ENCODE results near the gene FBN1. TPM values are rescaled to one million over a fixed set of nuclear protein-coding genes. Genes with fewer than 3 reads are reported as not detected.

FBN1 gene
- total RNA-seq, 1 donor from 2014 or later: 0.62 TPM

DNA sequence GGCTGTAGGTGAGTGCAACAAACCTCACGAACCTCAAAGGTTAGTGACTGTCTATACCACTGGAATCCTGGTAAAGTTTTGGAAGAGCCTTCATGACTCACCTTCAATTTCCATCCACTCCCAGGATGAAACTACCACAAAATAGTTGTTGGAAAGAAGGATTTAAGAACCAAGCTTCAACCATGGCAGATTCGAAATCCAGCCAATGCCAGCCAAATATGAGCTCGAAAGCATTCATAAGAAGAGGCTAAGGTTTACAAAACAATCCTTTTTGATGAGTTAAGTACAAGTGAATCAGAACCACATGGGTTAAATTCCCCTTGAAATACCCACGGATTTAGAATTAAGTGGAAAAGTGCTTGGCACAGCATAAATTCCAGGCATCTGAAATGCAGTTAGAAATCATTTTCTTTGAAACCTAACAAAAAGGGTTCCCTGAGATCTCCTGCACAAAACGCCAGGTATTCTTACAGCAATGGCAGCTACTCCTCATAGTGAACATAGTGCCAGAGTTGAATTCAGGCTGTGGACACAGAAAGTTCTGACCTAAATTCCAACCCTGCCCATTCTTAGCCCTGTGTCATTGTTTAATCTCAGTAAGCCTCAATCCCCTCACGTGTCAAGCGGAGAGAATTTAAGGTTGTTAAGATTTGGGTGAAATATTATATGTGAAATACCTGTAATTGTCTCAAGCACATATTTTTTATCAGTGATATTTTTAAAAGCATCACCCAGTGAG lies 89.2 kb downstream of the FBN1 start:
- no peaks in the 10 kb centered on the region for H3K36me3 Mint-ChIP-seq (ENCODE audit: low read depth)
- ChIA-PET POLR2A (no interaction called here), CTCF (no interaction called here)
- ATAC-seq (ENCODE audit: low read depth): no peak
- no peaks in the 10 kb centered on the region for H3K4me1 Mint-ChIP-seq
- no peak overlapping the region for H3K4me3 Mint-ChIP-seq
- DNase-seq: no peak
- TF ChIP-seq, protein P1, sequence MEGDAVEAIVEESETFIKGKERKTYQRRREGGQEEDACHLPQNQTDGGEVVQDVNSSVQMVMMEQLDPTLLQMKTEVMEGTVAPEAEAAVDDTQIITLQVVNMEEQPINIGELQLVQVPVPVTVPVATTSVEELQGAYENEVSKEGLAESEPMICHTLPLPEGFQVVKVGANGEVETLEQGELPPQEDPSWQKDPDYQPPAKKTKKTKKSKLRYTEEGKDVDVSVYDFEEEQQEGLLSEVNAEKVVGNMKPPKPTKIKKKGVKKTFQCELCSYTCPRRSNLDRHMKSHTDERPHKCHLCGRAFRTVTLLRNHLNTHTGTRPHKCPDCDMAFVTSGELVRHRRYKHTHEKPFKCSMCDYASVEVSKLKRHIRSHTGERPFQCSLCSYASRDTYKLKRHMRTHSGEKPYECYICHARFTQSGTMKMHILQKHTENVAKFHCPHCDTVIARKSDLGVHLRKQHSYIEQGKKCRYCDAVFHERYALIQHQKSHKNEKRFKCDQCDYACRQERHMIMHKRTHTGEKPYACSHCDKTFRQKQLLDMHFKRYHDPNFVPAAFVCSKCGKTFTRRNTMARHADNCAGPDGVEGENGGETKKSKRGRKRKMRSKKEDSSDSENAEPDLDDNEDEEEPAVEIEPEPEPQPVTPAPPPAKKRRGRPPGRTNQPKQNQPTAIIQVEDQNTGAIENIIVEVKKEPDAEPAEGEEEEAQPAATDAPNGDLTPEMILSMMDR (IDR thresholded peaks at IDR 0.05): no peak
- intact Hi-C loops (cut with micrococcal nuclease): no loop called here
- H3K9me3 Mint-ChIP-seq: no peaks in the 10 kb centered on the region
- H3K27me3 Mint-ChIP-seq: no peaks in the 10 kb centered on the region
- H3K27ac Mint-ChIP-seq: no peak overlapping the region

DNA sequence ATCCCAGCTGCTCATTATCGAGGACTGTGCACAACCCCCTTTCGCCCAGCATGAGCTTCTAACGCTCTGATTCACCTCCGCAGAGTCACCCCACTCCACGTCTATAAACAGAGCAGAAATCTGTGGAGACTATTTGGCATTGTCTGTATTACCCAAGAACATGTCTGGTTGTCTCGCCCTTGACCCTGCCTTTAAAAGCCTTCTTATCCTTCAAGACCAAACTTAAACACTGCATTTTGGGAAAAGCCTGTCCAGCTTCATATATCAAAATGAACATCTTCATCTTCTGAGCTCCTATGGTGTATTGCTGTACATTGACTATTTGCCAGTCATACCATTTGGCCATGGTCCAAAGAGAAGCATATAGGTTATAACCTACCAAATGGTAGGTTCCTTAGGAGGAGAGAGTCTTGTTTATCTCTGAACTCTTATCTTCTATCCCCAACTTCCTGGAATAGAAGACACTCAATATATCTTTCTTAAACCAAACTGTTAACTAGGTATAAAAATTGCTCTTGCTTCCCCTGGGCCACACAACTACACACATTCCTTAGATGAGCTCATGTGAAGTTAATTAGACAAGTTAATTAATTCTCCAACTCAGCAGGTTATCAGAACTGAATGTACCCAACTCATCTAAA lies 90.1 kb downstream of the FBN1 start:
- H3K9me3 Mint-ChIP-seq: no peaks in the 10 kb centered on the region
- POLR2A ChIA-PET: no interaction called here

DNA sequence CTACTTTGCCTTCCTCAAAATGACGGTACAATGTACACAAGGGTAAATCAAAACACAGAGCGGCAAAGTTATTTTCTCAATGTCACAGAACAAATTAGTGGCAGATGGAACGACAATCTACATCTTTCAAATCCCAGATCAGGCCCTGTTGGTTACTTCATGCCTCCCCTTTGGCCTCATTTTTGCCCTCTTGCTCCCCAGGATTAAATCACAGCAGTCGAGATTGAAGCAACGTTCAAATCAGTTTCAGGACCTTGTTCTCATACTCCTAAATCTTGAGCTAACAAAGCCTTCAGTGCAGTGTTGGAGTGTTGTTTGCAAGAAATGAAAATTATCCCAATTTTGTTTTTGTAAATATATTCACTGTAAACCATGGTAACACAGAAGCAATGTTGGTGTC lies 91.4 kb downstream of the FBN1 start:
- TF ChIP-seq, protein P1 (IDR thresholded peaks at IDR 0.05): no peak
- Mint-ChIP-seq H3K27ac (no peak overlapping the region), H3K4me1 (no peaks in the 10 kb centered on the region), H3K27me3 (no peaks in the 10 kb centered on the region), H3K4me3 (no peak overlapping the region), H3K9me3 (no peaks in the 10 kb centered on the region), H3K36me3 (ENCODE audit: low read depth) (no peaks in the 10 kb centered on the region)
- ChIA-PET CTCF (no interaction called here), POLR2A (no interaction called here)
- ATAC-seq (ENCODE audit: low read depth) (no peak), DNase-seq (no peak)
- intact Hi-C loops (cut with micrococcal nuclease): no loop called here

More for the DNA sequence above, 90.1 kb downstream of the FBN1 start:
- intact Hi-C loops (cut with micrococcal nuclease): no loop called here
- H3K4me1 Mint-ChIP-seq: no peaks in the 10 kb centered on the region
- ATAC-seq (ENCODE audit: low read depth): no peak
- H3K36me3 Mint-ChIP-seq (ENCODE audit: low read depth): no peaks in the 10 kb centered on the region
- CTCF ChIA-PET: no interaction called here
- no peaks in the 10 kb centered on the region for H3K27me3 Mint-ChIP-seq
- TF ChIP-seq, protein P1 (IDR thresholded peaks at IDR 0.05): no peak
- no peak overlapping the region for H3K27ac Mint-ChIP-seq
- no peak overlapping the region for H3K4me3 Mint-ChIP-seq
- no peak for DNase-seq

DNA sequence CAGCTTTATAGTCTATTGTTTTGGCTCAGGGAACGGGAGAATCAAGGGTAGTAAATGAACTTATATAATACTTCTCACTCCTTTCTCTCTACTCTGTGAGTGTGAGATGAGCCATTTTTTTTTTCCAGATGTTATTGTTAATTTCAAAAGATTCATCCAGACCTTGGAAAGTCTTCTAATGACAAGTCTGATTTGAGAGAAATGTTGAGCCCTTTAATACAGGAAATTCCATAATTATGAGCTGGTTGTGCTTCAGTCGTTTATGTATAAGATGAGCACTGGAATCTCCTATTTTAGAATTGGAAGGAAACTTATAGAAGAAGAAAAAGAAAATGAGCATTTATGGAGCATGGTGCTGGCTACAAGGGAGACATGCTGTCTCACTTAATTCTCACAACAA lies 92.0 kb downstream of the FBN1 start:
- Mint-ChIP-seq H3K27me3 (no peaks in the 10 kb centered on the region), H3K36me3 (ENCODE audit: low read depth) (no peaks in the 10 kb centered on the region), H3K9me3 (no peaks in the 10 kb centered on the region), H3K4me1 (no peaks in the 10 kb centered on the region), H3K27ac (no peak overlapping the region), H3K4me3 (no peak overlapping the region)
- intact Hi-C loops (cut with micrococcal nuclease): no loop called here
- TF ChIP-seq, protein P1 (IDR thresholded peaks at IDR 0.05): no peak
- ChIA-PET POLR2A (no interaction called here), CTCF (no interaction called here)
- ATAC-seq (ENCODE audit: low read depth): no peak
- no peak for DNase-seq

DNA sequence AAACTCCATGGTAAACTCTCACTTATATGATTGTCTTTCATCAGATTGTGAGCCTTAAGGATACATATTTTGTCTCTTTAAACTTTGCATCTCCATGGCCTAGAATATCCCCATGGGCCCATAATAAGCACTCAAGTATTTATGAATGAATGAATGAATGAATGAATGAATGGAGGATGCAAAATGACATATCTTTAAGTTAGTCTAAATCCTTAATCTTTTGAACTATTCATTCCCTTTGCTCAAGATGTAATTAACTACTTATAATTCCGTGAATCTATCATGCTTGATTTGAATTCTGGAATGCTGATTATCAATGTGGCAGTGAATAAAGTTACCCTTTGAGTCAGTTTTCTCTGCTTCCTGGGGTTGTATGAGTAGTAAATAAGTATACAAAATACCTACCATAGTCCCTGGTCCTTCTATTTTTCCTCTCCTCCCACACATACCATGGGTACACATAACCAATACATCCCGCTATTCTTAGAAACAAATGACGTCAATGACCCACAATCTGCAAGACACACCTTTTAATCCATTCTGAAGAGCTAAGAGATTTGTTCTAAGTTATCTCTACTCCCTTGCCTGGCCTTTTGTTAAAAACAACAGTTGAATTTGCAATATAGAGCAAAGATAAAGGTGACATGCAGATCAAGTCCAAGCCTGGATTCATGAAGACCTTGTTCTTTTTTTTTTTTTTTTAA lies 94.5 kb downstream of the FBN1 start:
- H3K27me3 Mint-ChIP-seq: no peaks in the 10 kb centered on the region
- TF ChIP-seq, protein P1 (IDR thresholded peaks at IDR 0.05): no peak
- POLR2A ChIA-PET: no interaction called here
- no peak for DNase-seq
- H3K36me3 Mint-ChIP-seq (ENCODE audit: low read depth): no peaks in the 10 kb centered on the region
- CTCF ChIA-PET: no interaction called here
- H3K4me3 Mint-ChIP-seq: no peak overlapping the region
- no peaks in the 10 kb centered on the region for H3K4me1 Mint-ChIP-seq
- no peaks in the 10 kb centered on the region for H3K9me3 Mint-ChIP-seq
- H3K27ac Mint-ChIP-seq: no peak overlapping the region
- intact Hi-C loops (cut with micrococcal nuclease): no loop called here
- no peak for ATAC-seq (ENCODE audit: low read depth)
